Measurements from ENCODE around the gene DGKI. TPM values are rescaled to one million over a fixed set of nuclear protein-coding genes. Genes with fewer than 3 reads are reported as not detected.

Gene DGKI
- total RNA-seq, 1 experiment from 2014 or later, result 0.79 TPM

GRCh38 chr7:137363683-137364082 lies 483.1 kb downstream of the DGKI start:
- peaks cover 91% of the 10 kb centered on the region for H3K9me3 Mint-ChIP-seq
- no peak overlapping the region for H3K27ac Mint-ChIP-seq
- H3K27me3 Mint-ChIP-seq (ENCODE audit: low read depth), result peaks cover 6% of the 10 kb centered on the region; the same call in 1 of the 2 replicates
- ATAC-seq (no peak), DNase-seq (ENCODE audit: low spot score) (no peak)
- peaks cover 82% of the 10 kb centered on the region for H3K36me3 Mint-ChIP-seq
- POLR2A ChIA-PET, result no interaction called here
- no peak overlapping the region for H3K4me3 Mint-ChIP-seq
- TF ChIP-seq ZNF121 (CRISPR knock-in tag; IDR thresholded peaks at IDR 0.05), result no peak
- TF ChIP-seq GTF2I (CRISPR knock-in tag; conservative IDR thresholded peaks at IDR 0.05), result no peak
- no peak for TF ChIP-seq JUN (CRISPR knock-in tag; IDR thresholded peaks at IDR 0.05)
- TF ChIP-seq, protein P1, sequence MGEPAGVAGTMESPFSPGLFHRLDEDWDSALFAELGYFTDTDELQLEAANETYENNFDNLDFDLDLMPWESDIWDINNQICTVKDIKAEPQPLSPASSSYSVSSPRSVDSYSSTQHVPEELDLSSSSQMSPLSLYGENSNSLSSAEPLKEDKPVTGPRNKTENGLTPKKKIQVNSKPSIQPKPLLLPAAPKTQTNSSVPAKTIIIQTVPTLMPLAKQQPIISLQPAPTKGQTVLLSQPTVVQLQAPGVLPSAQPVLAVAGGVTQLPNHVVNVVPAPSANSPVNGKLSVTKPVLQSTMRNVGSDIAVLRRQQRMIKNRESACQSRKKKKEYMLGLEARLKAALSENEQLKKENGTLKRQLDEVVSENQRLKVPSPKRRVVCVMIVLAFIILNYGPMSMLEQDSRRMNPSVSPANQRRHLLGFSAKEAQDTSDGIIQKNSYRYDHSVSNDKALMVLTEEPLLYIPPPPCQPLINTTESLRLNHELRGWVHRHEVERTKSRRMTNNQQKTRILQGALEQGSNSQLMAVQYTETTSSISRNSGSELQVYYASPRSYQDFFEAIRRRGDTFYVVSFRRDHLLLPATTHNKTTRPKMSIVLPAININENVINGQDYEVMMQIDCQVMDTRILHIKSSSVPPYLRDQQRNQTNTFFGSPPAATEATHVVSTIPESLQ (CRISPR knock-in tag; IDR thresholded peaks at IDR 0.05), result no peak
- no peak for TF ChIP-seq ATF2 (CRISPR knock-in tag; IDR thresholded peaks at IDR 0.05; ENCODE audit: borderline replicate concordance, low read depth)
- no peak for TF ChIP-seq IRF1 (CRISPR knock-in tag; IDR thresholded peaks at IDR 0.05)
- no peak for TF ChIP-seq EMX1 (CRISPR knock-in tag; IDR thresholded peaks at IDR 0.05)
- no peak for TF ChIP-seq ZSCAN18 (CRISPR knock-in tag; IDR thresholded peaks at IDR 0.05)
- TF ChIP-seq FOXJ3 (CRISPR knock-in tag; IDR thresholded peaks at IDR 0.05; ENCODE audit: borderline replicate concordance), result no peak
- no peak for TF ChIP-seq E2F4 (CRISPR knock-in tag; IDR thresholded peaks at IDR 0.05; ENCODE audit: borderline replicate concordance, low read depth)
- no peak for TF ChIP-seq AR (CRISPR knock-in tag; IDR thresholded peaks at IDR 0.05)
- TF ChIP-seq, protein P2, sequence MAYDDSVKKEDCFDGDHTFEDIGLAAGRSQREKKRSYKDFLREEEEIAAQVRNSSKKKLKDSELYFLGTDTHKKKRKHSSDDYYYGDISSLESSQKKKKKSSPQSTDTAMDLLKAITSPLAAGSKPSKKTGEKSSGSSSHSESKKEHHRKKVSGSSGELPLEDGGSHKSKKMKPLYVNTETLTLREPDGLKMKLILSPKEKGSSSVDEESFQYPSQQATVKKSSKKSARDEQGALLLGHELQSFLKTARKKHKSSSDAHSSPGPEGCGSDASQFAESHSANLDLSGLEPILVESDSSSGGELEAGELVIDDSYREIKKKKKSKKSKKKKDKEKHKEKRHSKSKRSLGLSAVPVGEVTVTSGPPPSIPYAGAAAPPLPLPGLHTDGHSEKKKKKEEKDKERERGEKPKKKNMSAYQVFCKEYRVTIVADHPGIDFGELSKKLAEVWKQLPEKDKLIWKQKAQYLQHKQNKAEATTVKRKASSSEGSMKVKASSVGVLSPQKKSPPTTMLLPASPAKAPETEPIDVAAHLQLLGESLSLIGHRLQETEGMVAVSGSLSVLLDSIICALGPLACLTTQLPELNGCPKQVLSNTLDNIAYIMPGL (CRISPR knock-in tag; IDR thresholded peaks at IDR 0.05), result no peak
- TF ChIP-seq, protein P3, sequence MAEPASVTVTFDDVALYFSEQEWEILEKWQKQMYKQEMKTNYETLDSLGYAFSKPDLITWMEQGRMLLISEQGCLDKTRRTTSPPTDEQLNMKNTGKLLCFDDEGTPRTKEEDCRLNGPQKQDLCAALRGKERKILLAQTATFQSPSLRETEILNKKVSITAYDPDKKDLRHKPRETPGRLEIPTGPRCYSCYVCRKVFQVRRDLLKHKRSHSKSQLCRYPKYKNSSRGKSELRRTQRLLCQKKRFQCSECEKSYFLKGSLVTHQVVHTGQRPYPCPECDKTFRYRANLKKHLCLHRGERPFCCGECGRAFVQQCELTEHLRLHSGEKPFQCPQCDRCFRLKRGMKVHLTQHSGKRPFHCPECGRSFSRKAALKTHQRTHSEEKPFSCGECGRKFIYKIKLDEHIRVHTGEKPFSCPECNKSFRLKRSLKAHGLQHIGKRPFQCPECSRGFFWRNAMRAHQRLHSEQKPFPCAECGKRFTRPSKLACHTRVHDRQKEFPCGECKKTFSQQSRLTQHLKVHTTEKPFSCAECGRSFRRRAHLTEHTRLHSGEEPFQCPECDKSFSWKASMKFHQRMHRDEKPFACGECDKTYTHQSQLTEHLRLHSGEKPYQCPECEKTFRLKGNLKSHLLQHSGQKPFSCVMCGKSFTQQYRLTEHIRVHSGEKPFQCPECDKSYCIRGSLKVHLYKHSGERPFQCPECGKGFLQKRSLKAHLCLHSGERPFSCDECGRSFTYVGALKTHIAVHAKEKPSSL (CRISPR knock-in tag; conservative IDR thresholded peaks at IDR 0.05), result no peak
- TF ChIP-seq CREB1 (CRISPR knock-in tag; IDR thresholded peaks at IDR 0.05), result no peak
- TF ChIP-seq, protein P4, sequence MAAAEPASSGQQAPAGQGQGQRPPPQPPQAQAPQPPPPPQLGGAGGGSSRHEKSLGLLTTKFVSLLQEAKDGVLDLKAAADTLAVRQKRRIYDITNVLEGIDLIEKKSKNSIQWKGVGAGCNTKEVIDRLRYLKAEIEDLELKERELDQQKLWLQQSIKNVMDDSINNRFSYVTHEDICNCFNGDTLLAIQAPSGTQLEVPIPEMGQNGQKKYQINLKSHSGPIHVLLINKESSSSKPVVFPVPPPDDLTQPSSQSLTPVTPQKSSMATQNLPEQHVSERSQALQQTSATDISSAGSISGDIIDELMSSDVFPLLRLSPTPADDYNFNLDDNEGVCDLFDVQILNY (CRISPR knock-in tag; IDR thresholded peaks at IDR 0.05), result no peak
- no peak for TF ChIP-seq JAZF1 (CRISPR knock-in tag; IDR thresholded peaks at IDR 0.05)
- TF ChIP-seq, protein P5, sequence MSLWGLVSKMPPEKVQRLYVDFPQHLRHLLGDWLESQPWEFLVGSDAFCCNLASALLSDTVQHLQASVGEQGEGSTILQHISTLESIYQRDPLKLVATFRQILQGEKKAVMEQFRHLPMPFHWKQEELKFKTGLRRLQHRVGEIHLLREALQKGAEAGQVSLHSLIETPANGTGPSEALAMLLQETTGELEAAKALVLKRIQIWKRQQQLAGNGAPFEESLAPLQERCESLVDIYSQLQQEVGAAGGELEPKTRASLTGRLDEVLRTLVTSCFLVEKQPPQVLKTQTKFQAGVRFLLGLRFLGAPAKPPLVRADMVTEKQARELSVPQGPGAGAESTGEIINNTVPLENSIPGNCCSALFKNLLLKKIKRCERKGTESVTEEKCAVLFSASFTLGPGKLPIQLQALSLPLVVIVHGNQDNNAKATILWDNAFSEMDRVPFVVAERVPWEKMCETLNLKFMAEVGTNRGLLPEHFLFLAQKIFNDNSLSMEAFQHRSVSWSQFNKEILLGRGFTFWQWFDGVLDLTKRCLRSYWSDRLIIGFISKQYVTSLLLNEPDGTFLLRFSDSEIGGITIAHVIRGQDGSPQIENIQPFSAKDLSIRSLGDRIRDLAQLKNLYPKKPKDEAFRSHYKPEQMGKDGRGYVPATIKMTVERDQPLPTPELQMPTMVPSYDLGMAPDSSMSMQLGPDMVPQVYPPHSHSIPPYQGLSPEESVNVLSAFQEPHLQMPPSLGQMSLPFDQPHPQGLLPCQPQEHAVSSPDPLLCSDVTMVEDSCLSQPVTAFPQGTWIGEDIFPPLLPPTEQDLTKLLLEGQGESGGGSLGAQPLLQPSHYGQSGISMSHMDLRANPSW (CRISPR knock-in tag; conservative IDR thresholded peaks at IDR 0.05; ENCODE audit: low read depth), result no peak
- no peaks in the 10 kb centered on the region for H3K4me1 Mint-ChIP-seq
- CTCF ChIA-PET, result no interaction called here
